Measurements from ENCODE around the gene DSPP.

Gene DSPP

DNA sequence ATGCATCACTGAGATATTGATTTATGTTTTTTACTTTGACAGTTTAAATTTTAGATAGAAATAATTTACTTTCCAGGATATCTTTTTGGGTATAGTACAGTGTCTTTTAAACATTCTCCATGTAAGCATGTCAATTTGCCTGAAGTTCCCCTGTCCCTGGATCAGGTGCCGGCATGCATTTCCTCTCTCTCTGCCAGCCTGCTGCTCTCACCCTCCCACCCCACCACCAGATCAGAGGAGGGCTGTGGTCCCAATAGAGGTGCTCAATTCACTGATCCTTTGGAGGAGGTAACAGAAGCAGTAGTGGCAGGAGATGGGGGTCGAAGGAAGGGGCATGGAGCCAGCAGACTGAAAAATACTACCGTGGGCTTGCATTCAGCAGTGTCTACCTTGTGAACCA lies 28.3 kb upstream of the DSPP start:
- no peaks in the 10 kb centered on the region for H3K4me1 ChIP-seq (ENCODE audit: insufficient read depth, low read length)

DNA sequence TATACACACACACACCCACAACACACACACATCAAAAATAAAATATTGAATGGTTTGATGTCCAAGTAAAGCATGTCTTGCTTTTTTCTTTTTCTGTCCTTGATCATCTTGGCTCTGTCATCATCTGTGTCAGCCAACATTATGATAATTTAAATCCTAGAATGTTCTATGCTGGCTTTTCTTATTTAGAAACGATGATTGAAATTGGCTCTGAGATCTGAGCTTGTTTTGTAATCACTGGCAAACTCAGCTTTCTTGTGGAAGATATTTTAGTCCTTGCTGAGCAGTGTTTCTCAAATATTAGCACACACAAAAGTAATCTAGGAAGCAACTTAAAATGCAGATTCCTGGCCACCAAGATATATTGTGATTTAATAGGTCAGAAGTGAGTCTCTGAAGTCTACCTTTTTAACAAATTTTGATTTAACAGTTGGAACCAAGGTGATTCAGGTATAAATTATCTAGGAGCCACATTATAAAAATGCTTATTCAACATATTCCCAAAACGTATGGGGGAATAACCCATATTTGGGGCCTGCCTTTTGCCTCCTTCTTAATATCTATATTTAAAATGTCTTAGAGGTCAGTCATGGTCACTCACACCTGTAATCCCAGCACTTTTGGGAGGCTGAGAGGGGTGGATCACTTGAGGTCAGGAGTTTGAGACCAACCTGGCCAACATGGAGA lies 24.0 kb upstream of the DSPP start:
- H3K4me3 ChIP-seq (ENCODE audit: low read depth in 1 of 2, low read length in 2 of 2) = no peak overlapping the region
- no peaks in the 10 kb centered on the region for H3K9me3 ChIP-seq (ENCODE audit: low read length)
- no peak overlapping the region for H3K27ac ChIP-seq (ENCODE audit: low read depth, low read length)
- no peaks in the 10 kb centered on the region for H3K27me3 ChIP-seq (ENCODE audit: control insufficient read depth in 1 of 2, insufficient read depth in 2 of 2, low read length in 2 of 2)
- no peaks in the 10 kb centered on the region for H3K36me3 ChIP-seq (ENCODE audit: insufficient read depth, low read length)
- no peaks in the 10 kb centered on the region for H3K4me1 ChIP-seq (ENCODE audit: insufficient read depth, low read length)
- no peak overlapping the region for H3K9ac ChIP-seq (ENCODE audit: low read length)

More for the DNA sequence above, 28.3 kb upstream of the DSPP start:
- H3K36me3 ChIP-seq (ENCODE audit: insufficient read depth, low read length) = no peaks in the 10 kb centered on the region
- no peak overlapping the region for H3K4me3 ChIP-seq (ENCODE audit: low read depth in 1 of 2, low read length in 2 of 2)
- H3K9ac ChIP-seq (ENCODE audit: low read length) = no peak overlapping the region
- no peaks in the 10 kb centered on the region for H3K9me3 ChIP-seq (ENCODE audit: low read length)
- no peaks in the 10 kb centered on the region for H3K27me3 ChIP-seq (ENCODE audit: control insufficient read depth in 1 of 2, insufficient read depth in 2 of 2, low read length in 2 of 2)
- no peak overlapping the region for H3K27ac ChIP-seq (ENCODE audit: low read depth, low read length)

DNA sequence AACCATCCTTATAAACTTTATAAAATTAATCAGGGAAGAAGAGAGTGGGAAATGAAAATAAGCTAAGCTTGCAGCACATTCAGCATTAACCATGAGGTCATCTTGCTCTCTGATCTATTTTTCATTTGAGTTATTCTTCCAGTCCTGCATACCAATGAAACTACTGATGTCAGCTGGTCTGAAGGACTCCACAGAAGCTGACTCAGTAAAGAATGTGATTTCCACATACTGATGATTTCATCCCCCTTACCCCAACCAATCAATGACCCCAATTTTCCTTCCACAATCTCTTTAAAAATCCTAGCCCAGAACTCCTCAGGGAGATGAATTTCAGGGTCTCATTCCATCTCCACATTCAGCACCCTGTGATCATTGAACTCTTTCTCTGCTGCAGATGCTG lies 18.8 kb upstream of the DSPP start:
- Histone ChIP-seq H3K4me1 (ENCODE audit: insufficient read depth, low read length) (no peaks in the 10 kb centered on the region), H3K27me3 (ENCODE audit: control insufficient read depth in 1 of 2, insufficient read depth in 2 of 2, low read length in 2 of 2) (no peaks in the 10 kb centered on the region), H3K4me3 (ENCODE audit: low read depth in 1 of 2, low read length in 2 of 2) (no peak overlapping the region), H3K27ac (ENCODE audit: low read depth, low read length) (no peak overlapping the region), H3K9ac (ENCODE audit: low read length) (no peak overlapping the region), H3K9me3 (ENCODE audit: low read length) (no peaks in the 10 kb centered on the region), H3K36me3 (ENCODE audit: insufficient read depth, low read length) (no peaks in the 10 kb centered on the region)

DNA sequence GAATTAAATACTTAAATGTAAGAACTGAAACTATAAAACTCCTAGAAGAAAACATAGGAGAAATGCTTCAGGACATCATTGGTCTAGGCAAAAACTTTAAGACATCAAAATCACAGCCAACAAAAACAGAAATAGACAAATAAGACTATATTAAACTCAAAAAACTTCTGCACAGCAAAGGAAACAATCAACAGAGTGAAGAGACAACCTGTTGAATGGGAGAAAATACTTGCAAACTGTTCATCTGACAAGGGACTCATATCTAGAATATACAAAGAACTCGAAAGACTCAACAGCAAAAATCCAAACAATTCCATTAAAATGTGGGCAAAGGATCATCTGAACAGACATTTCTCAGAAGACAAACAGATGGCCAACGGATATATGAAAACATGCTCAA lies 16.2 kb upstream of the DSPP start:
- Histone ChIP-seq H3K9me3 (ENCODE audit: low read length) (no peaks in the 10 kb centered on the region), H3K36me3 (ENCODE audit: insufficient read depth, low read length) (no peaks in the 10 kb centered on the region), H3K27ac (ENCODE audit: low read depth, low read length) (no peak overlapping the region), H3K27me3 (ENCODE audit: control insufficient read depth in 1 of 2, insufficient read depth in 2 of 2, low read length in 2 of 2) (no peaks in the 10 kb centered on the region), H3K4me3 (ENCODE audit: low read depth in 1 of 2, low read length in 2 of 2) (no peak overlapping the region), H3K4me1 (ENCODE audit: insufficient read depth, low read length) (no peaks in the 10 kb centered on the region), H3K9ac (ENCODE audit: low read length) (no peak overlapping the region)

DNA sequence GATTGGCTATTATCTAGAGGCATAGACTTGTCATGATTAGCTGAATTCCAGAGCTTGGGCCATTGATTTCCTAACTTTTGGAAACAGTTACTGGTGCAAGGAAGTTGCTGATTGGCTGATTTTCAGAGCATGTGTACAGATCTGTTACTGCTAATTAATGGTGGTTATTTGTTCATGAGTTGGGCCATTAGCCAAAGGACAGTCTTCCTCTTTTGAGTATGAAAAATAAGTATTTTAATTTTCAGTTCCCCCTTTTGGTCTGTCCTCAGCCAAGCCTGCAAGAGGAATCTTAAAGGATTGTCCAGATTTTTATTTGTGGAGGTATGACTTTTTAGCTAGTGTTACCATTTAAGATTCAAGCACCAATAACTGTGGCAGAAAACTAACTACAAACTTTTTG lies 7.0 kb upstream of the DSPP start:
- Histone ChIP-seq H3K27me3 (ENCODE audit: control insufficient read depth in 1 of 2, insufficient read depth in 2 of 2, low read length in 2 of 2) (no peaks in the 10 kb centered on the region), H3K36me3 (ENCODE audit: insufficient read depth, low read length) (no peaks in the 10 kb centered on the region), H3K27ac (ENCODE audit: low read depth, low read length) (no peak overlapping the region), H3K9ac (ENCODE audit: low read length) (no peak overlapping the region), H3K4me1 (ENCODE audit: insufficient read depth, low read length) (no peaks in the 10 kb centered on the region), H3K4me3 (ENCODE audit: low read depth in 1 of 2, low read length in 2 of 2) (no peak overlapping the region), H3K9me3 (ENCODE audit: low read length) (no peaks in the 10 kb centered on the region)

DNA sequence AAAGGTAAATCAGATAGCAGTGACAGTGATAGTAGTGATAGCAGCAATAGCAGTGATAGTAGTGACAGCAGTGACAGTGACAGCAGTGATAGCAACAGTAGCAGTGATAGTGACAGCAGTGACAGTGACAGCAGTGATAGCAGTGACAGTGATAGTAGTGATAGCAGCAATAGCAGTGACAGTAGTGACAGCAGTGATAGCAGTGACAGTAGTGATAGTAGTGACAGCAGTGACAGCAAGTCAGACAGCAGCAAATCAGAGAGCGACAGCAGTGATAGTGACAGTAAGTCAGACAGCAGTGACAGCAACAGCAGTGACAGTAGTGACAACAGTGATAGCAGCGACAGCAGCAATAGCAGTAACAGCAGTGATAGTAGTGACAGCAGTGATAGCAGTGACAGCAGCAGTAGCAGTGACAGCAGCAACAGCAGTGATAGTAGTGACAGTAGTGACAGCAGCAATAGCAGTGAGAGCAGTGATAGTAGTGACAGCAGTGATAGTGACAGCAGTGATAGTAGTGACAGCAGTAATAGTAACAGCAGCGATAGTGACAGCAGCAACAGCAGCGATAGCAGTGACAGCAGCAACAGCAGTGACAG lies 6.1 kb downstream of the DSPP start:
- Histone ChIP-seq H3K4me1 (ENCODE audit: insufficient read depth, low read length) (no peaks in the 10 kb centered on the region), H3K9me3 (ENCODE audit: low read length) (no peaks in the 10 kb centered on the region), H3K27me3 (ENCODE audit: control insufficient read depth in 1 of 2, insufficient read depth in 2 of 2, low read length in 2 of 2) (no peaks in the 10 kb centered on the region), H3K9ac (ENCODE audit: low read length) (no peak overlapping the region), H3K27ac (ENCODE audit: low read depth, low read length) (no peak overlapping the region), H3K36me3 (ENCODE audit: insufficient read depth, low read length) (no peaks in the 10 kb centered on the region), H3K4me3 (ENCODE audit: low read depth in 1 of 2, low read length in 2 of 2) (no peak overlapping the region)

DNA sequence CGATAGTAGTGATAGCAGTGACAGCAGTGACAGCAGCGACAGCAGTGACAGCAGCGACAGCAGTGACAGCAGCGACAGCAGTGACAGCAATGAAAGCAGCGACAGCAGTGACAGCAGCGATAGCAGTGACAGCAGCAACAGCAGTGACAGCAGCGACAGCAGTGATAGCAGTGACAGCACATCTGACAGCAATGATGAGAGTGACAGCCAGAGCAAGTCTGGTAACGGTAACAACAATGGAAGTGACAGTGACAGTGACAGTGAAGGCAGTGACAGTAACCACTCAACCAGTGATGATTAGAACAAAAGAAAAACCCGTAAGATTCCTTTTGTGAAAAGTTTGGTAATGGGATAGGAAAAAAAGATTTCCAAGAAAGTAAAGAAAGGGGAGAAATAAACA lies 7.9 kb downstream of the DSPP start:
- Histone ChIP-seq H3K36me3 (ENCODE audit: insufficient read depth, low read length) (no peaks in the 10 kb centered on the region), H3K9ac (ENCODE audit: low read length) (no peak overlapping the region), H3K4me3 (ENCODE audit: low read depth in 1 of 2, low read length in 2 of 2) (no peak overlapping the region)

DNA sequence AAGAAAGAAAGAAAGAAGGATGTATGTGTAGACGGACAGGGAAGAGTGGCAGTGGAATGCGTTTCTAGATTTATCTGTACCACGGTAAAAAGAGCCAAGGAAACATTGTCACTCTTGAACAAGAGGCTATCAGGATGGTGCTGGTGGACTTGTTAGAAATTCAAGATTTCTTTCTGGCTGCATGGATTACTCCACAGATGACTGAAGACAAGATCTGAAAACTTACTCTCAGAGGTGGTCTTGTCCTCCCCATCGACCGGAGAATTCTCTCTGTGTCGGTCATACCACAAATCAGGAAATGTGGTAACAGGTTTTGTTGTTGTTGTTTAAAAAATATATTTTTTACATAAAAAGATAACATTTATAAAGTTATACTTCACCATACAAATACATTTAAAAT lies 11.8 kb downstream of the DSPP start:
- H3K9ac ChIP-seq (ENCODE audit: low read length) = no peak overlapping the region
- H3K36me3 ChIP-seq (ENCODE audit: insufficient read depth, low read length) = no peaks in the 10 kb centered on the region
- no peaks in the 10 kb centered on the region for H3K4me1 ChIP-seq (ENCODE audit: insufficient read depth, low read length)
- no peaks in the 10 kb centered on the region for H3K27me3 ChIP-seq (ENCODE audit: control insufficient read depth in 1 of 2, insufficient read depth in 2 of 2, low read length in 2 of 2)
- H3K9me3 ChIP-seq (ENCODE audit: low read length) = no peaks in the 10 kb centered on the region
- H3K27ac ChIP-seq (ENCODE audit: low read depth, low read length) = no peak overlapping the region
- H3K4me3 ChIP-seq (ENCODE audit: low read depth in 1 of 2, low read length in 2 of 2) = no peak overlapping the region

More for the DNA sequence above, 7.9 kb downstream of the DSPP start:
- no peaks in the 10 kb centered on the region for H3K4me1 ChIP-seq (ENCODE audit: insufficient read depth, low read length)
- no peak overlapping the region for H3K27ac ChIP-seq (ENCODE audit: low read depth, low read length)
- no peaks in the 10 kb centered on the region for H3K27me3 ChIP-seq (ENCODE audit: control insufficient read depth in 1 of 2, insufficient read depth in 2 of 2, low read length in 2 of 2)
- H3K9me3 ChIP-seq (ENCODE audit: low read length) = no peaks in the 10 kb centered on the region

DNA sequence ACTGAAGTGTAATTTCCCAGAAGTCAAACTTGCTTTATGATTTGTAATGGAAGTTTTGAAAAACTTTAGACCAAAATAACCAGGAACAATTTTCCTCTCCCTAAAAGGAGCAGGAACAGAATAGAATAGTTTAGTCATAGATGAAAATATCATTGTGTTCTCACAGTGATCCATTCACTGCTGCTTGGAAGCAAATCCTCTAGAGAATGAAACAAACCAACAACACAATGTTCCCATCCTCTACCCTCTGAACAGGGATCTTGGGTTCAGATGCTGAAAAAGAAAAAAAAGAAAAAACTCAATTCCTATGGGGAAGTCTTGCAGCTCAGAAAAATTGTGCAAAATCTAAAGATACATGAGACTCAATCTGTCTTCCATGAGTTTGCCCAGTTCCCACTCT lies 12.2 kb downstream of the DSPP start:
- H3K27ac ChIP-seq (ENCODE audit: low read depth, low read length) = no peak overlapping the region
- no peaks in the 10 kb centered on the region for H3K4me1 ChIP-seq (ENCODE audit: insufficient read depth, low read length)
- no peaks in the 10 kb centered on the region for H3K9me3 ChIP-seq (ENCODE audit: low read length)
- no peak overlapping the region for H3K4me3 ChIP-seq (ENCODE audit: low read depth in 1 of 2, low read length in 2 of 2)
- H3K27me3 ChIP-seq (ENCODE audit: control insufficient read depth in 1 of 2, insufficient read depth in 2 of 2, low read length in 2 of 2) = no peaks in the 10 kb centered on the region
- no peaks in the 10 kb centered on the region for H3K36me3 ChIP-seq (ENCODE audit: insufficient read depth, low read length)
- no peak overlapping the region for H3K9ac ChIP-seq (ENCODE audit: low read length)

DNA sequence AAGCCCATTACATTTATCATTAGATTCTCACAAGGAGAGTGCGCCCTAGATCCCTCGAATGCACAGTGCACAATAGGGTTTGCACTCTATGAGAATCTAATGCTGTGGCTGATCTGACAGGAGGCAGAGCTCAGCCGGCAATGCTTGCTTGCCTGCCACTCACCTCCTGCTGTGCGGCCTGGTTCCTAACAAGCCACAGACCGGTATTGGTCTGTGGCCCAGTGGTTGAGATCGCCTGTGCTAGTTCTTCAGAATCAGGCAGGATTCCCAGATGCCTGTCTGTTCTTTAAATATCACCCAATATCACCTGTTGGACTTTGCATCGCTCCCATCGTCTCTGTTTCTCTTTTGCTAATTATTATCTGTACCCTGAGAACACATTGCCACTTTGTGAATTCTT lies 14.0 kb downstream of the DSPP start:
- H3K4me1 ChIP-seq (ENCODE audit: insufficient read depth, low read length) = no peaks in the 10 kb centered on the region
- H3K4me3 ChIP-seq (ENCODE audit: low read depth in 1 of 2, low read length in 2 of 2) = no peak overlapping the region
- no peaks in the 10 kb centered on the region for H3K9me3 ChIP-seq (ENCODE audit: low read length)
- no peaks in the 10 kb centered on the region for H3K36me3 ChIP-seq (ENCODE audit: insufficient read depth, low read length)
- no peak overlapping the region for H3K9ac ChIP-seq (ENCODE audit: low read length)
- no peak overlapping the region for H3K27ac ChIP-seq (ENCODE audit: low read depth, low read length)
- no peaks in the 10 kb centered on the region for H3K27me3 ChIP-seq (ENCODE audit: control insufficient read depth in 1 of 2, insufficient read depth in 2 of 2, low read length in 2 of 2)

DNA sequence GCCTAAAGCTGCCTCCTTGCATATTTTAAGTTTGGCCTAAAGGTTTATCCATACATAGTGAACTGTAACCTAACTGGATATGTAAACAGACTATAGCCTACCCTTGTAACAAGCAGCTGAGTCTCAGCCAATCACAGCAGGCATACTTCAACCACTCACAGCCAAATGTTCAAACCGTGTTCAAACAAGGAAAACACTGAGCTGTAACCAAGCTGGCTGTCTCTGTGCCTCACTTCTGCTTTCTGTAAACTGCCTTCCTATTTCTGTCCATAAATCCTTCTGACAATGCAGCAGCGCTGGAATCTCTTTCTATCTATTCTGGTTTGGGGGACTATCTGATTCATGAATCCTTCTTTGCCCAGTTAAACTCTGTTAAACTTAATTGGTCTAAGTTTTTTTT lies 16.4 kb downstream of the DSPP start:
- Histone ChIP-seq H3K9ac (ENCODE audit: low read length) (no peak overlapping the region), H3K9me3 (ENCODE audit: low read length) (no peaks in the 10 kb centered on the region), H3K27me3 (ENCODE audit: control insufficient read depth in 1 of 2, insufficient read depth in 2 of 2, low read length in 2 of 2) (no peaks in the 10 kb centered on the region), H3K27ac (ENCODE audit: low read depth, low read length) (no peak overlapping the region), H3K36me3 (ENCODE audit: insufficient read depth, low read length) (no peaks in the 10 kb centered on the region), H3K4me1 (ENCODE audit: insufficient read depth, low read length) (no peaks in the 10 kb centered on the region), H3K4me3 (ENCODE audit: low read depth in 1 of 2, low read length in 2 of 2) (no peak overlapping the region)

DNA sequence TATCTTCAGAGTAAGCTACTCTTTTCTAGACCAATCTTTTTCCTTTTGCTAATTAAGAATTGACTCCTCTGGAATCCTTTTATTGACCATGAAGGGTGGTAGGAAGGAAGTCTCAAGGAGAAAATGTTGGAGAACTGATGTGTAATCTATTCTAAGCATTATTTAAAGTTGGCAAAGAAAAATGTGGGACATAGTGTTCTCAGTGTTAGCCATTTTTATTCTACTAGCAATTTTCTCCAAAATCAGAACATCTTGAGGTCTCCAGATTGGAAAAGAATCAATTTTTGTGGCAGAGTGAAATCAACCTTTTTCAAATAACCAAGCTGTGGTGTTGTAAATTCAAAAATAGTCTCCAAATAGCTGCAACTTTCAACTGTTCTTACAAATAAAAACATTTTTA lies 23.3 kb downstream of the DSPP start:
- no peaks in the 10 kb centered on the region for H3K27me3 ChIP-seq (ENCODE audit: control insufficient read depth in 1 of 2, insufficient read depth in 2 of 2, low read length in 2 of 2)
- H3K27ac ChIP-seq (ENCODE audit: low read depth, low read length) = no peak overlapping the region
- H3K36me3 ChIP-seq (ENCODE audit: insufficient read depth, low read length) = no peaks in the 10 kb centered on the region
- H3K4me1 ChIP-seq (ENCODE audit: insufficient read depth, low read length) = peaks cover 9% of the 10 kb centered on the region
- H3K9ac ChIP-seq (ENCODE audit: low read length) = no peak overlapping the region
- no peak overlapping the region for H3K4me3 ChIP-seq (ENCODE audit: low read depth in 1 of 2, low read length in 2 of 2)
- H3K9me3 ChIP-seq (ENCODE audit: low read length) = no peaks in the 10 kb centered on the region
